Thyroid gland (tissue), 4 donors: ENCODE measurements around the gene CHMP2B.

ENCODE experiments used
- POLR2A ChIP-seq, 2 donors: fragments of 450-650 bp; IDR thresholded peaks; one replicate each; pipeline ENCODE4 v1.6.1; 2017; ENCODE audit warnings: antibody characterized with exemption in 2 of 2, mild to moderate bottlenecking in 2 of 2, moderate library complexity in 1 of 2
- TF ChIP-seq, protein P1 (sequence below), 6 experiments: fragments of 200-600 bp in 3 of 6; fragments of 450-650 bp in 3 of 6; sonication (generic) in 3 of 6; IDR thresholded peaks; one replicate each; pipeline ENCODE4 v1.5.1; 2016 to 2019; ENCODE audit warnings: antibody characterized with exemption in 6 of 6, mild to moderate bottlenecking in 2 of 6, inconsistent platforms in 1 of 6, moderate library complexity in 1 of 6

DNA sequence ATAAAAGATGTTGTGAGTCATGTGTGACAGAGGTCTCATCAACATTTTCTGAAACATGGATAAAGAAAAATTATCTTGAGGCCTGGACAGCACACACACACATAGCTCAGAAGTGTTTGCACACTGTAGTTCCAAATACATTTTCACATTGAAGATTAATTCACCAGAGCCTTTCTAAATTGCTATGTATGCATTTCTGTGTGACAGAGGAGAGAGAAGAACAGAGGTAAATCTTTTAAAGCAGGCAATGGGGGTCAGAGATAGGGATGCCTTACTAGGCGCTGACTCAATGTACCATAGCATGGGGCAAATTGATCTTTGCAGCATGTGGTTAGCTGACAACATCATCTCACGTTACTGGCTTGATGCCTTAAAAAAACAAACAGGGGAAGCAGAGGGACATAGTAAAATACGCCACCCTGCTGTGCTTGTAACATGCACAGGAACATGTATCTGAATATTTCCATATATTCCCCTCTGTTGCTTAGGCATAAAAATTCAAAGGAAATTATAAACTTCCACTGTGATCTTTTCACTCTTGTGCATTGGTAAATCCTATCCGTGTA, 41.6 kb downstream of the CHMP2B start:
- TF ChIP-seq, protein P1, sequence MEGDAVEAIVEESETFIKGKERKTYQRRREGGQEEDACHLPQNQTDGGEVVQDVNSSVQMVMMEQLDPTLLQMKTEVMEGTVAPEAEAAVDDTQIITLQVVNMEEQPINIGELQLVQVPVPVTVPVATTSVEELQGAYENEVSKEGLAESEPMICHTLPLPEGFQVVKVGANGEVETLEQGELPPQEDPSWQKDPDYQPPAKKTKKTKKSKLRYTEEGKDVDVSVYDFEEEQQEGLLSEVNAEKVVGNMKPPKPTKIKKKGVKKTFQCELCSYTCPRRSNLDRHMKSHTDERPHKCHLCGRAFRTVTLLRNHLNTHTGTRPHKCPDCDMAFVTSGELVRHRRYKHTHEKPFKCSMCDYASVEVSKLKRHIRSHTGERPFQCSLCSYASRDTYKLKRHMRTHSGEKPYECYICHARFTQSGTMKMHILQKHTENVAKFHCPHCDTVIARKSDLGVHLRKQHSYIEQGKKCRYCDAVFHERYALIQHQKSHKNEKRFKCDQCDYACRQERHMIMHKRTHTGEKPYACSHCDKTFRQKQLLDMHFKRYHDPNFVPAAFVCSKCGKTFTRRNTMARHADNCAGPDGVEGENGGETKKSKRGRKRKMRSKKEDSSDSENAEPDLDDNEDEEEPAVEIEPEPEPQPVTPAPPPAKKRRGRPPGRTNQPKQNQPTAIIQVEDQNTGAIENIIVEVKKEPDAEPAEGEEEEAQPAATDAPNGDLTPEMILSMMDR (IDR thresholded peaks at IDR 0.05), result no peak
- no peak for TF ChIP-seq POLR2A (IDR thresholded peaks at IDR 0.05)
